Activated CD8-positive, alpha-beta memory T cell treated with anti-CD3 and anti-CD28 coated beads, Interleukin-2, amount 50 U/mL, for 48 hours (primary cell): ENCODE measurements around the gene NGF.

Experiments
- DNase-seq: peaks from one replicate; pipeline ENCODE4 v3.0.0-alpha.2; 2020

NGF gene

GRCh38 chr1:115308969-115309368, 29.1 kb downstream of the NGF start:
- DNase-seq: no peak

- DNase-seq: no peak
Observed at GRCh38 chr1:115307661-115308060, 30.4 kb downstream of the NGF start.

GRCh38 chr1:115306146-115306545, 31.9 kb downstream of the NGF start:
- no peak for DNase-seq

DNA sequence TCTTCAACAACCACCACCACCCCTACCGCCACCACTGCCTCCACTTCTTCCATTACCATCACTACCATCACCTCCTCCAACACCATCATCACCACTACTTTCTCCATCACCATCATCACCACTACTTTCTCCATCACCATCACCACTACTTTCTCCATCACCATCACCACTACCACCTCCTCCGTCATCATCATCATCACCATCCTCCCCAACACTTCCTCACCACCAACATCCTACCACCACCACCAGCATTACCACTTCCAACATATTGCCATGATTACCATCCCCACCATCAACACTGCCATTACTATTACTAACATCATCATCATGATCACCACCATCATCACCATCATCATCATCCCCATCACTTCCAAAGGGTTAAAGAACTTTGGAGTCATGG, 34.7 kb downstream of the NGF start:
- DNase-seq: no peak

GRCh38 chr1:115302390-115302961, 35.6 kb downstream of the NGF start:
- DNase-seq: no peak

DNA sequence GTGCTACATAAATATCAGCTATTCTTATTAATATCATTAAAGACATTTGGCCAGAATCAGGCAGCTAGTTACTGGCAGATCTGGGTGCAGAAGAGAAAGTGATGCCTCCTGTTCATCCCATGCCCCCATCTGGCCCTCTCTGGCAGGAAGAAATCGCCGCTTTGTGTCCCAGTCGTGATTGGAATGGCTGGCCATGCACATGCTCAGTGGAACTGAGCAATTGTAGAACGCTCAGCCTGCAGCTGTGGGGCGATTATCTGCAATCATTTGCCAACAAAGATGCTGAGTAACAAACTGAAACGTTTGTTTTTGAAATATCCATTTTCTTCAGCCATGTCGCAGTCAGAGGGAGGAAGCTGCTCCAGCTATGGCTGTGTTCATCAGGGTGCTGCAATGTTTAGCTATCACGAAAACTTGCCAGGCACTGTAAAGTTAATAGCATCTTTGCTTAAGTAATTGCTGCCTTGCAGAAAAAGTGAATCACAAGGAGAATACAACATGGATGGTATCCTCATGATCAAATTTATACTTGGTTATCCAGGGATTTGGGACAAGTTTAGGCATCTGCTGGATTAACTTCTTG, 36.5 kb downstream of the NGF start:
- no peak for DNase-seq

DNA sequence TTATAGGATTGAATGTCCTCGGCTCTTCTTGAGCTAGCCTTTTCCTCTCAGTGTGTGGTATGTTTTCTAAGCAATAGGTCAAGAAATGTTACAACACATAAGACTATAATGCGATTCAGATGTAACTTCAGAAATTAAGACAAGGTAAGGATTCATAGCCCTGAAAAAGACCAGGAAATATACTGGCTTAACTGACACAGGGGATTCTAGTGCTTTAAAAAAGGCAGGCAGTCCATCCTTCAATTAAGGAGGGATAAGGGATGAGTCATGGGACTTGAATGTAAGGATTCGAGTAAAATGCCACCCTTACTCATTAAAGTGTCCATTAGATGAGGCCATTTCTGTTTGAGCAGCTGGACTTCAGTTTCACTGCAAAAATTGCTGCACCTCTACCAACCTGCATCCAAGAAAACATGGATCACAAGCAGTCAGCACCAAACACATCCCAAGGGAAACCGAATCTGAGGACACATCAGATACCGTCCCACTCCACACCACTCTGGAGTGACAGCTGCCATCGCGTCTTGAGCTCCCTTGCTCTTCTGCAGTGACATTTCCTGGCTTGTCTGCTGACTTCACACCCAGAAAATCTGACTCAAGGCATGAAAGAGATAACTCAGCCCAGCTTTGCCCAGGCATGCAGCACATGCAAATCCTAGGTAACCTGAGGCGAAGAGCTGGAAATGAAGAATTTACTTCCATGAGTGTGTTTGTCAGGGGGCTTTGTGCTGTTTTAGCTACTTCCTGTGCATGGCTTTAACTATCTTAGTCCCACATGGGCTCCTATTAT, 37.8 kb downstream of the NGF start:
- DNase-seq: no peak

- DNase-seq: no peak
Observed at GRCh38 chr1:115299266-115299665, 38.8 kb downstream of the NGF start.

- DNase-seq: no peak
Observed at GRCh38 chr1:115296981-115297380, 41.1 kb downstream of the NGF start.

DNA sequence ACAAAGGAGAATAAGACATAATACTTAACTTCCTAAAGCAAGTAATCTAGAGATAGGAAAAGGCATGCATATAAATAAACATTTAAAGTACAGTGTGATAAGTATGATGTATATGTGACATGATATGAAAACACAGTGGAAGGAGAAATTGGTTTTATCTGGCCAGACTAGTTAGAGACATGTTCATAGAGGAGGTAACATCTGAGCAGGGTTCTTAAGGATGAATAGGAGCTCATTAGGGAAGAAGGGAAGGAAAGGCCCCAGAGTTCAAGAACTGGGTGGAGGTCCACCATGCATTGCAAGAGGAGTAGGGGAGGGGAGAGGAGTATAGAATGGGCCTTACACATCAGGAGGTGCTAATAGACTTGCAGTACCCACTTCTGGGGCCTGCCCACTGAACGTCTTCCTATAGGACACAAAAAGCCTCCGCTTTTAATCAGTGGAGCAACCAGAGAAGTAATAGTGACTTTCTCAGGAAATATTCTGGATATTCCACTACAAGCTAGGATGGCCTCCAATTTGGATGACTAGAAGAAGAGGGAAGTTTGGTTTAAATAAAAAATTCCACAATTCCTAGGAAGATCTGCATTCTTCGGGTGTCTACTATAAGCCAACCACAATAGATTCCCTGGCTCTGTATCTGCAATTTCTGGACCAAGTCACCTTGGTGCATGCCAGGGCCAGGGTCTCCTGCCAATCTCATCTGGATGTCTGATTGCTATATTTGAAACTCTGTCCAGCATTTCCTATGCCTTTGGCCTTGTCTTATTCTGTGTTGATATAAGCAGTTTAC, 41.9 kb downstream of the NGF start:
- DNase-seq: no peak

DNA sequence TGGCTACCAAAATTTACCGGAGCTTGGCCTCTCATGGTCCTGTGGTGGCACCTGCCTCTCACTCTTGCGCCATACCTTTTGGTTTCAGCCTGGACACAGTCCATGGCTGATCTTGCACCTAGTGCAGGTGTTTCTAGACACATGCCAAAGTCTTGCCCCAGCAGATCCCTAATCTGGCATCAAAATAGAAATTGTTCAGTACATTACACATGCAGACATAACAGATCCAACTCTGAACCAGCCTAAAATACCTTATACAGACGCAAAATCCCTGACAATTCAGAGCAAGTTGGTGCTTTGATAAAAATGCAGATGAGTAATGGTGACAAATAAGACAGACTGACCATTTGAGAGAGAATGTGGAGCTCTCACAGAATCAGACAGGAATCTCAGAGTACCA, 44.1 kb downstream of the NGF start:
- no peak for DNase-seq

DNA sequence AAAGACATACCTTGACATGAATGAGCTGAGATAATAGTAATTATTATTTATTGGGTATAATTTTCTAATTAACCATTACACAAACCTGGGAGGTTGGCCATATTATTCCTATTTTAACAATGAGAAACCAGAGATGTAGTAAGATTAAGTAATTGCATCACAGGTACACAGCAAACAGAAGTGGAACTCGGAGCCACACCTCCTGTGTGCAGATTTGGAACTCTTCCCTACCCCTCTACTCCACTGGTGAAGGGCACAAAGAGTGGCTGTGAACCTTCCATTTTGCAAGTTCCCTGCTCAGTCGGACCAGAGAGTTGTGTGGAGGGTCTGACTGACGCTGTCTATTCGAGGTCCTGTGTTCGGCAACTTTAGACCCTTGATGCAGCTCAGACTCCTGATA, 45.0 kb downstream of the NGF start:
- no peak for DNase-seq

GRCh38 chr1:115291741-115292140, 46.3 kb downstream of the NGF start:
- DNase-seq: no peak

- DNase-seq: no peak
Observed at GRCh38 chr1:115289940-115290339, 48.1 kb downstream of the NGF start.

DNA sequence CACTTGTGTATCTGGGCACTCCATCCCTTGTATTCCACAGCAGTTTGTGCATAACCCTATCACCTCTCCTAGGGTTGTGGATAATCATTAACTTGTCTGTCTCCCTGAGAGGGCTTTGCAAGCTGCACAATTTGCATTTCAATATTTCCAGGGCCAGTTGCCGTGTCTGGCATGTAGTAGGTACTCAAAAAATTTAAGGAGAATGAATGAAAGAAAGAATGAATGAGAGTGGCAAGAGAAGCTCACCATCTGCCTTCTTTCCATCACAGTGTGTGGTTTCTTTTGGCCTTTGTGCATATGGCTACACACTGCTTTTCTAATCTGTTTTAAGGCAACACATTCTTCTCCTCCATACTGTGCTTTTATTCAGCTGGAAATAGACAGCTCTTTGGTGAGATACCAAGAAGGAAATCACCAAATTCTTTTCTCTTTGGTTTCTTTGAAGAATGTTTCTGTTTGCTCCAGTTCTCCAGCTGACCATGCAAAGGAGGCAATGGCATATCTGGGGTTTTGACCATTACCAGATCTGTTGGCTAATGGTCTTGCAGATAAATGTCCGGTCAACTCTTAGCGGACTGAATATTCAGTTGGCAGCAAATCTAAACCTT, 49.4 kb downstream of the NGF start:
- DNase-seq: no peak

GRCh38 chr1:115286431-115287205, 51.4 kb downstream of the NGF start:
- no peak for DNase-seq

- DNase-seq: no peak
Observed at GRCh38 chr1:115284209-115284608, 53.8 kb downstream of the NGF start.

GRCh38 chr1:115283681-115284146, 54.3 kb downstream of the NGF start:
- DNase-seq: no peak

- DNase-seq: no peak
Observed at GRCh38 chr1:115283249-115283648, 54.8 kb downstream of the NGF start.

DNA sequence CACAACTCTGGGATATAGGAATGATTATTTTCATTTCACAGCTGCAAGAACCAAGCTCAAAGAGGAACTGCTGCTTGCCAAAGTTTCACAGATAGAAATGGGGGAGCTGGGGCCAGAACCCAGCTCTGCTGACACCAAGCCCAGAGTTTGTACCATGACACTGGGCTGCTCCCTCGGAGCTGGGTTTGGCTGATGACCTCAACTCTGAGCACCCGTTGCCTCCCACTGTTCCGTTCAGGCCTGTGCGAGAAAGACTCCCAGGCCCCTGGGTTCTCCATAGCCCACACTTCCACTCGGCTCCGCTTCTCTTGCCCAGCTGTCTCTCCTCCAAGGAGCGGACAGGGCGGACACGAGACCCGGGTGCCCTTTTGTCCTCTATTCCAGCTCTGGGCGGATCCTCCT, 55.2 kb downstream of the NGF start:
- DNase-seq: no peak

GRCh38 chr1:115281143-115281542, 56.9 kb downstream of the NGF start:
- no peak for DNase-seq

GRCh38 chr1:115280064-115280463, 58.0 kb downstream of the NGF start:
- no peak for DNase-seq
